Measurements from ENCODE around the gene INTS15. TPM values are rescaled to one million over a fixed set of nuclear protein-coding genes. Genes with fewer than 3 reads are reported as not detected.
A peak's percentile ranks its signal among the peaks of the same experiment; 100 is the strongest.

Gene INTS15
- total and polyA plus RNA-seq, 9 of the 15 experiments (the other 6 are each of a cell fraction or from before 2014, with no cell fraction given) = 0.52 to 28.9 (median 11.6) TPM

DNA sequence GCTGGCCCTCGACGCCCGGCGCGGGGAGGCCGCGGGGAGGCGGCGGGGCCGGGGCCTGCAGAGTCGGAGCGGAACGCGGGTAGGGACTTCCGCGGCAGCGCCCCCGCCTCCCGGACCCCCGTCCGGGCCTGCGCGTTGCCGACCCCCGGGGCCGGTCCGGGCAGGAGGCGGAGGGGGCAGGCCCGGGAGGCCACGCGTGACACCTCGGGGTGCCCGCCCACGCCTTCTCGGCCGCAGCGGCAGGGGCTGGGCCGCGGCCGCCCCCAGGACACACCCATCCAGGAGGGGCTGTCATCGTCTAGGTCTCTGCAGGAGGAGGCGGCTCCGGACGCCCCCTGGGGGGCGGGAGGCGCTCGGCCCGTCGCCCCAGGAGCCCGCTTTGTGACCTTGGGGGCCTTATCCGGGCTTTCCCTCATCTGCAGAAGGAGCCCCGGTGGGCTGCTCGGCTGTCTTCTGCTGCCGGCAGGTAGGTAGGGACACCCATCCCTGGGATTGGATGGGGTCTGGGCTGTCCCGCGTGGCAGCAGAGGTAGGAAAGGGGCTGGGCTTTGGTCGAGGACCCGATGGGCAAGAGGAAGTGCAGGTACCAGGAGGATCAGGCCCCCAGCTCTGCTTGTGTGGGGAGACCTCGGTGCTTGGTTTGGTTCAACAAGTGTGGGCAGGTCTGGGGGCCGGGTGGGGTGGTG is 47.9 kb downstream of the INTS15 start (continued):
- TF ChIP-seq, protein P1, sequence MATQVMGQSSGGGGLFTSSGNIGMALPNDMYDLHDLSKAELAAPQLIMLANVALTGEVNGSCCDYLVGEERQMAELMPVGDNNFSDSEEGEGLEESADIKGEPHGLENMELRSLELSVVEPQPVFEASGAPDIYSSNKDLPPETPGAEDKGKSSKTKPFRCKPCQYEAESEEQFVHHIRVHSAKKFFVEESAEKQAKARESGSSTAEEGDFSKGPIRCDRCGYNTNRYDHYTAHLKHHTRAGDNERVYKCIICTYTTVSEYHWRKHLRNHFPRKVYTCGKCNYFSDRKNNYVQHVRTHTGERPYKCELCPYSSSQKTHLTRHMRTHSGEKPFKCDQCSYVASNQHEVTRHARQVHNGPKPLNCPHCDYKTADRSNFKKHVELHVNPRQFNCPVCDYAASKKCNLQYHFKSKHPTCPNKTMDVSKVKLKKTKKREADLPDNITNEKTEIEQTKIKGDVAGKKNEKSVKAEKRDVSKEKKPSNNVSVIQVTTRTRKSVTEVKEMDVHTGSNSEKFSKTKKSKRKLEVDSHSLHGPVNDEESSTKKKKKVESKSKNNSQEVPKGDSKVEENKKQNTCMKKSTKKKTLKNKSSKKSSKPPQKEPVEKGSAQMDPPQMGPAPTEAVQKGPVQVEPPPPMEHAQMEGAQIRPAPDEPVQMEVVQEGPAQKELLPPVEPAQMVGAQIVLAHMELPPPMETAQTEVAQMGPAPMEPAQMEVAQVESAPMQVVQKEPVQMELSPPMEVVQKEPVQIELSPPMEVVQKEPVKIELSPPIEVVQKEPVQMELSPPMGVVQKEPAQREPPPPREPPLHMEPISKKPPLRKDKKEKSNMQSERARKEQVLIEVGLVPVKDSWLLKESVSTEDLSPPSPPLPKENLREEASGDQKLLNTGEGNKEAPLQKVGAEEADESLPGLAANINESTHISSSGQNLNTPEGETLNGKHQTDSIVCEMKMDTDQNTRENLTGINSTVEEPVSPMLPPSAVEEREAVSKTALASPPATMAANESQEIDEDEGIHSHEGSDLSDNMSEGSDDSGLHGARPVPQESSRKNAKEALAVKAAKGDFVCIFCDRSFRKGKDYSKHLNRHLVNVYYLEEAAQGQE (IDR thresholded peaks at IDR 0.05; ENCODE audit: borderline replicate concordance) = no peak
- TF ChIP-seq, protein P1 (CRISPR knock-in tag; IDR thresholded peaks at IDR 0.05; ENCODE audit: low read depth) = peak; percentile 52; the same call in 1 of the 2 replicates
- TF ChIP-seq, protein P2, sequence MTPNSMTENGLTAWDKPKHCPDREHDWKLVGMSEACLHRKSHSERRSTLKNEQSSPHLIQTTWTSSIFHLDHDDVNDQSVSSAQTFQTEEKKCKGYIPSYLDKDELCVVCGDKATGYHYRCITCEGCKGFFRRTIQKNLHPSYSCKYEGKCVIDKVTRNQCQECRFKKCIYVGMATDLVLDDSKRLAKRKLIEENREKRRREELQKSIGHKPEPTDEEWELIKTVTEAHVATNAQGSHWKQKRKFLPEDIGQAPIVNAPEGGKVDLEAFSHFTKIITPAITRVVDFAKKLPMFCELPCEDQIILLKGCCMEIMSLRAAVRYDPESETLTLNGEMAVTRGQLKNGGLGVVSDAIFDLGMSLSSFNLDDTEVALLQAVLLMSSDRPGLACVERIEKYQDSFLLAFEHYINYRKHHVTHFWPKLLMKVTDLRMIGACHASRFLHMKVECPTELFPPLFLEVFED (CRISPR knock-in tag; conservative IDR thresholded peaks at IDR 0.05) = 0 out of 2 replicates have a peak, but pooled peaks have one; percentile 35
- TF ChIP-seq, protein P3, sequence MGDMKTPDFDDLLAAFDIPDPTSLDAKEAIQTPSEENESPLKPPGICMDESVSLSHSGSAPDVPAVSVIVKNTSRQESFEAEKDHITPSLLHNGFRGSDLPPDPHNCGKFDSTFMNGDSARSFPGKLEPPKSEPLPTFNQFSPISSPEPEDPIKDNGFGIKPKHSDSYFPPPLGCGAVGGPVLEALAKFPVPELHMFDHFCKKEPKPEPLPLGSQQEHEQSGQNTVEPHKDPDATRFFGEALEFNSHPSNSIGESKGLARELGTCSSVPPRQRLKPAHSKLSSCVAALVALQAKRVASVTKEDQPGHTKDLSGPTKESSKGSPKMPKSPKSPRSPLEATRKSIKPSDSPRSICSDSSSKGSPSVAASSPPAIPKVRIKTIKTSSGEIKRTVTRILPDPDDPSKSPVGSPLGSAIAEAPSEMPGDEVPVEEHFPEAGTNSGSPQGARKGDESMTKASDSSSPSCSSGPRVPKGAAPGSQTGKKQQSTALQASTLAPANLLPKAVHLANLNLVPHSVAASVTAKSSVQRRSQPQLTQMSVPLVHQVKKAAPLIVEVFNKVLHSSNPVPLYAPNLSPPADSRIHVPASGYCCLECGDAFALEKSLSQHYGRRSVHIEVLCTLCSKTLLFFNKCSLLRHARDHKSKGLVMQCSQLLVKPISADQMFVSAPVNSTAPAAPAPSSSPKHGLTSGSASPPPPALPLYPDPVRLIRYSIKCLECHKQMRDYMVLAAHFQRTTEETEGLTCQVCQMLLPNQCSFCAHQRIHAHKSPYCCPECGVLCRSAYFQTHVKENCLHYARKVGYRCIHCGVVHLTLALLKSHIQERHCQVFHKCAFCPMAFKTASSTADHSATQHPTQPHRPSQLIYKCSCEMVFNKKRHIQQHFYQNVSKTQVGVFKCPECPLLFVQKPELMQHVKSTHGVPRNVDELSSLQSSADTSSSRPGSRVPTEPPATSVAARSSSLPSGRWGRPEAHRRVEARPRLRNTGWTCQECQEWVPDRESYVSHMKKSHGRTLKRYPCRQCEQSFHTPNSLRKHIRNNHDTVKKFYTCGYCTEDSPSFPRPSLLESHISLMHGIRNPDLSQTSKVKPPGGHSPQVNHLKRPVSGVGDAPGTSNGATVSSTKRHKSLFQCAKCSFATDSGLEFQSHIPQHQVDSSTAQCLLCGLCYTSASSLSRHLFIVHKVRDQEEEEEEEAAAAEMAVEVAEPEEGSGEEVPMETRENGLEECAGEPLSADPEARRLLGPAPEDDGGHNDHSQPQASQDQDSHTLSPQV (IDR thresholded peaks at IDR 0.05) = no peak; the same call in 1 of the 2 replicates
- 0 out of 2 replicates have a peak, but pooled peaks have one; percentile 22 for TF ChIP-seq ZNF134 (CRISPR knock-in tag; conservative IDR thresholded peaks at IDR 0.05)
- TF ChIP-seq, protein P4, sequence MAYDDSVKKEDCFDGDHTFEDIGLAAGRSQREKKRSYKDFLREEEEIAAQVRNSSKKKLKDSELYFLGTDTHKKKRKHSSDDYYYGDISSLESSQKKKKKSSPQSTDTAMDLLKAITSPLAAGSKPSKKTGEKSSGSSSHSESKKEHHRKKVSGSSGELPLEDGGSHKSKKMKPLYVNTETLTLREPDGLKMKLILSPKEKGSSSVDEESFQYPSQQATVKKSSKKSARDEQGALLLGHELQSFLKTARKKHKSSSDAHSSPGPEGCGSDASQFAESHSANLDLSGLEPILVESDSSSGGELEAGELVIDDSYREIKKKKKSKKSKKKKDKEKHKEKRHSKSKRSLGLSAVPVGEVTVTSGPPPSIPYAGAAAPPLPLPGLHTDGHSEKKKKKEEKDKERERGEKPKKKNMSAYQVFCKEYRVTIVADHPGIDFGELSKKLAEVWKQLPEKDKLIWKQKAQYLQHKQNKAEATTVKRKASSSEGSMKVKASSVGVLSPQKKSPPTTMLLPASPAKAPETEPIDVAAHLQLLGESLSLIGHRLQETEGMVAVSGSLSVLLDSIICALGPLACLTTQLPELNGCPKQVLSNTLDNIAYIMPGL (CRISPR knock-in tag; IDR thresholded peaks at IDR 0.05) = 0 out of 2 replicates have a peak, but pooled peaks have one; percentile 8
- TF ChIP-seq, protein P5, sequence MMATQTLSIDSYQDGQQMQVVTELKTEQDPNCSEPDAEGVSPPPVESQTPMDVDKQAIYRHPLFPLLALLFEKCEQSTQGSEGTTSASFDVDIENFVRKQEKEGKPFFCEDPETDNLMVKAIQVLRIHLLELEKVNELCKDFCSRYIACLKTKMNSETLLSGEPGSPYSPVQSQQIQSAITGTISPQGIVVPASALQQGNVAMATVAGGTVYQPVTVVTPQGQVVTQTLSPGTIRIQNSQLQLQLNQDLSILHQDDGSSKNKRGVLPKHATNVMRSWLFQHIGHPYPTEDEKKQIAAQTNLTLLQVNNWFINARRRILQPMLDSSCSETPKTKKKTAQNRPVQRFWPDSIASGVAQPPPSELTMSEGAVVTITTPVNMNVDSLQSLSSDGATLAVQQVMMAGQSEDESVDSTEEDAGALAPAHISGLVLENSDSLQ (IDR thresholded peaks at IDR 0.05) = 0 out of 2 replicates have a peak, but pooled peaks have one; percentile 23

Measured in K562 (cell line).